K562 (cell line): ENCODE results near the gene MYO16.

Experiments used
- ZNF324 ChIP-seq: fragments of 250-450 bp; sonication (Bioruptor Pico); IDR thresholded peaks from 2 replicates; pipeline ENCODE4 v1.4.0; 2020; ENCODE audit warnings: mild to moderate bottlenecking
- TF ChIP-seq, protein P1 (sequence below): sonication (generic); formaldehyde crosslinking; IDR thresholded peaks from 2 replicates; pipeline ENCODE4 v1.8.1; 2023; ENCODE audit warnings: mild to moderate bottlenecking, missing genetic modification reagents, moderate library complexity

DNA sequence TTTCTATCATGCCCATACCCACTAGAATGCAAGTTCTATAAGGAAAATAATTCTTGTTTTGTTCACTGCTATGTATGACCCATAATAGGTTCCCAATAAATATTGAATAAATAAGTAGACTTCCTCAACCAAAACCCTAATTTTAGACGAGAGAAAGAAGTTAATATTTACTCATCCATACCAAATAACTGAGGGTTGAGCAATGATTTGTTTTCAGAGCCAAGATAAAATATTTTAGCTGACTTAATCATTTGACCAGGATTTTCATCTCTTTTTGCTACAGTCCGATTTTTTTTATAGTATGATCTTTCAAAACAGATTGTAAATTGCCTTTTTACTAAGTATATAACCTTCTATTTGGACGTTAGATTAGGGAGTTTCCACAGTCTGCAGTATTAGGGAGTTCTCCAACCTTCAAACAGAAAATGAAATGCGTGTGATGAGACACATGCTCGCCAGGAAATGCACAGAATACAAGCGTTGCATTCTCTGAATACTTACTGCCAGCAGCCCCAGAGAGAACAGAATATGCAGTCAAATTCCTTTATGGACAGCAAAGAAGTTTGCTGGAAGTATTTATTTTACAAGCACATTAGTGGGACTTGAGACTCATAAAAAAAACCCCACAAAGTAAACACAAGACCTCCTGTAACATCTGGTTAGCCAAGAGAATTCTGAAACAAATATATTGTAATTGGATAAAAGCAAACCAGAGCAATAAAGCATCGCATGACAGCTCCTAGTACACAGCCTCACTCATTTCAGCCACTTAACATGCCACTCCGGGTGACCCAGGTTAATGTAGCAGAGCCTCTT lies 230.0 kb downstream of the MYO16 start:
- TF ChIP-seq ZNF324 (CRISPR knock-in tag): no peak
- TF ChIP-seq, protein P1, sequence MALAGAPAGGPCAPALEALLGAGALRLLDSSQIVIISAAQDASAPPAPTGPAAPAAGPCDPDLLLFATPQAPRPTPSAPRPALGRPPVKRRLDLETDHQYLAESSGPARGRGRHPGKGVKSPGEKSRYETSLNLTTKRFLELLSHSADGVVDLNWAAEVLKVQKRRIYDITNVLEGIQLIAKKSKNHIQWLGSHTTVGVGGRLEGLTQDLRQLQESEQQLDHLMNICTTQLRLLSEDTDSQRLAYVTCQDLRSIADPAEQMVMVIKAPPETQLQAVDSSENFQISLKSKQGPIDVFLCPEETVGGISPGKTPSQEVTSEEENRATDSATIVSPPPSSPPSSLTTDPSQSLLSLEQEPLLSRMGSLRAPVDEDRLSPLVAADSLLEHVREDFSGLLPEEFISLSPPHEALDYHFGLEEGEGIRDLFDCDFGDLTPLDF (CRISPR knock-in tag): no peak
